NCI-H460 (cell line): Measurements from ENCODE around the gene EZR. TPM values are rescaled to one million over a fixed set of nuclear protein-coding genes. Genes with fewer than 3 reads are reported as not detected.
A peak's percentile ranks its signal among the peaks of the same experiment; 100 is the strongest.

Source experiments
- DNase-seq: peaks from one replicate; pipeline ENCODE4 v3.0.0-alpha.2; 2016; ENCODE audit warnings: low read depth; ENCODE audit errors: extremely low read depth
- small RNA-seq, 2 experiments: library from RNA; depleted of rRNA; stranded (forward); fragments of <200 nt; gene quantifications; one replicate each; pipeline ENCODE3, GENCODE V24; 2014
- total RNA-seq: library from RNA; depleted of rRNA; stranded (reverse); fragments of >200 nt; shearing (Covaris generic); gene quantifications from 2 replicates; pipeline ENCODE4 v1.2.3, GENCODE V29; 2014; rRNA removed

Gene EZR
- total RNA-seq, 1 experiment from 2014 or later: 231 TPM

DNA sequence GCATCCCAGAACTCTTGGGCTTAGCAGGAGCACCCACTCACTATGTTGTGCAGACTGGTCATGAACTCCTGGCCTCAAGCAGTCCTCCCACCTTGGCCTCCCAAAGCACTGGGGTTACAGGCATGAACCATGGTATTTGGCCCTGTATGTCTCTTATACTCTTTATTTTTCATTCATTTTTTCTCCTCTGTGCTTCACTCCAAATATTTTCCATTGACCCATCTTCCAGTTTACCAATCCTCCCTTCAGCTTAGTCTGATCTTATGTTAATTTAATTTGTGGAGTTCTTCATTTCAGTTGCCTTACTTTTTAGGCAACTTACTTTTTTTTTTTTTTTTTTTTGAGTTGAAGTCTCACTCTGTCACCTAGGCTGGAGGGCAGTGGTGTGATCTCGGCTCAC, 79.5 kb downstream of the EZR start:
- DNase-seq: no peak

- DNase-seq: no peak
Measured at GRCh38 chr6:158737710-158738615, 81.2 kb downstream of the EZR start.

DNA sequence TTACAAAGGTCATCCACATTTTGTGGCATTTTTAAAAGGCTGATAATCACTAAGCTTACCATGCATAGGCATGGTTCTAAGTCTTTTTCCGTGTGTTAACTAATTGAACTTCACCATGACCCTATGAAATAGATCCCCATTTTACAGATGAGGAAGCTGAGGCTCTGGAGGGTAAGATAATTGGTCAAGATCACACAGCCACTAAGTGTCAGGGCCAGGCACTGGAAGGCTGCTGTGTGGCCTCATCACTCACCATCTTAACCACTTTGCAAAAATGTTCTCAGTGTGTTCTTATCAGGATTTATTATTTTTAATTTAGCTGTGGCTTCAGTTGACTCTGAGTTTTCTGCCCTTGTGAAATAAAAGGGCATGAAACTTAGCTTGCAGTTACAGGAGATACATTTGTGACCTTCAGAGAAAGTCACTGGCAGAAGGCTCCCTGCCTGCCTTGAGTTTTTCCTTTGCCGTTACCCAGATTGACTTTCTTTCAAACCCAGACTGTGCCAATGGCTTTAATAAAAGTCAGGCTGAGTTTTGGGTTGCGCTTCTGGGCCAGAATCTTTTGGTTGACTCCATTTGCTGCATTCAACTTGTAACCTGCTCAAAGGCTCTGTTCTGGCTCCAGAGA, 82.0 kb downstream of the EZR start:
- DNase-seq: no peak

DNA sequence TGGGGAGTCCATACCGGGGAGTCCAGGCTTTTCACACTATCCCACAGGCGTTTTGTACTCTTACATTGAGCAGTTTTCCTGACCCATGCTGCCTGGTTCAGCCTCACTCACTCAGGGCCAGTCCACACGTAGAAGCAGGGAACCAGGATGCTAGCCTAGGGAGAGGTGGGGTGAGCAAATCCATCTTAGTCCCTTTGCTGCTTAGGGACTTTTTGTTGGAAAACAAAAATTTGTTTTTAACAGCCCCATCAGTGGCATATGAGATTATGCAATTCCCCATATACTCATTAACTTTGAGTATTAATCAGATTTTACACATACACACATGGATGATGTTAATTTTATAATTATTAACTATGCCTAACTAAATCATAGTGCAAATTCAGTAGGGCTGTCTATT, 84.2 kb downstream of the EZR start:
- DNase-seq: no peak

GRCh38 chr6:158730541-158730907, 88.6 kb downstream of the EZR start:
- no peak for DNase-seq

DNA sequence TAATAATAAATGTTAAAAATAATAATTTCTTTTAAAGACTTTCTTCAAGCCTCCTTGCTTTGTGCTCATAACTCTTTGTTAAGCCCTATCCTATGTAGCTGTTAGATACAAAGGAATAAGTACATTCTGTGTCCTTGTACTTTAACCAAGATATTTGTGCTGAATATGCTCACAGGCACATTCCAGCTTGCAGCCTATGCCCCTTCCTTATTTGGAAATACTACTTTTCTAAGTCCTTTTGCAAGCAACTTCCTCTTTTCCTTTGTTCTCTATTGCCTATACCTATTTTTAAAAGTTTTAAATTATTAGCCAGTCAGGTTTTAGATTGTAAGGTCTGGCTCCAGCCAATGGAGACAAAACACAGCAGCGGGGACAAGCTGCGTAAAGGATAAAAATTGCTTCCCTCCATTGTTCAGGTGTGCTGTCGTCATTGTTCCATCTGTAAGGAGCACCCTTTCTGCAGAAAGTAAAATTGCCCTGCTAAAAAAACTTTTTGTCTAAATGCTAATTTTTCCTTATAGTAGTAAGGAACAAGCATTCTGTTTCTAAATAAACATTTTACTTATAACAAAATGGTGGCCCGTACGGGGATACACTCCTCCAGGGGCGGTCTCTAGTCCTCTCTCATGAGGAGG, 89.1 kb downstream of the EZR start:
- no peak for DNase-seq

- no peak for DNase-seq
Measured at GRCh38 chr6:158725704-158726103, 93.5 kb downstream of the EZR start.

DNA sequence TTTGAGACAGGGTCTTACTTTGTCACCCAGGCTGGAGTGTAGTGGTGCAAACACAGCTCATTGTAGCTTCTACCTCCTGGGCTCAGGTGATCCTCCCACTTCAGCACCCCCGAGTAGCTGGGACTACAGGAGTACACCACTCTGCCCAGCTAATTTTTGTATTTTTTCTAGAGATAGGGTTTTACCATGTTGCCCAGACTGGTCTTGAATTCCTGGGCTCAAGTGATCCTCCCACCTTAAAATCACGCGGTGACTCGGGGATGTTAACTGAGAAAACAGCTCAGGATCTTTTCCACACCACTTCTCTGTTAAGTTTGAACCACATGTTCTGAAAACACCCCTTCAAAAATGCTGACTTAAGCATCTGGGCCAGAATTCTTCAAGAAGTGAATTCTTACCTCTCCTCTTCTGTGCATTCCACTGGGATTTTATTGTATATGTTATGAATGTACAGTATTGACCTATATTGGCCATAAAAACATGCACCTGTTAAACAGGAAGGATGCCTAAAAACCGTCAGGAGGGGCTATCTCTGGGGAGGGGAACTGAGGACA, 96.9 kb downstream of the EZR start:
- DNase-seq: no peak

DNA sequence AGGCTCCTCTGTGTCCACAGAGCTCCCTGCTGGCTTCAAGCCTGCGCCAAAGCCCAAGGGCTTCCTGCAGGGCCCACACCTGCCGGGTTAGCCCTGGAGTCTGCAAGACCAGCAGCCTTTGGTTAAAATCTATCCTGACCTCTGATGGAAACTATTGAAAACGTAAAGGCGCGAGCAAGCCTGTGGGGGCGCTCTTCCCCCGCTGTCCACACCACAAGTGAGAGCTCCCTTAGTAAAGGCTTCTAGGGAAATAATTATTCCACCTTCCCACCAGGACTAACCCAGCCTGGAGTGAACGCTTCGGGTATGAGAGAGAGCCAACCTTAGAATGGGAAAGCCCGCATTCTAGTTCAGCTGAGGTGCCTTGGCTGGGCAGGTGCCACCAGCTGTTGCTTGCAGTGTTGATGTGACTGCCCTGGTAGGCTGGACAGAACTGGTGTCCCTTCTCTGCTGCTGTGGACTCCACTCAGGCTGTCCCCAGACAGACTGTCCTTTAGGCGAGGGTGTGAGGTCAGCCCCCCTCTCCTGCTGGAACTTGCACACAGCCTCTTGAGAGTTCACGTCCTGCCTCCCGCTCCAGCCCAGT, 100.6 kb downstream of the EZR start:
- DNase-seq: peak; percentile 15

GRCh38 chr6:158717341-158718330, 101.5 kb downstream of the EZR start:
- no peak for DNase-seq

Small RNA genes within 50 kb of the gene (small RNA-seq; reads per million reads assigned to genes)
- 0 reads per million in 2 experiments for gene MIR3918

Other genes with a start within 250 kb of the EZR start
- gene DYNLT1, start 174.6 kb downstream of the EZR start, total RNA-seq: 55.7 and 66.9 TPM in 2 replicates
- gene SYTL3, start 169.3 kb downstream of the EZR start, total RNA-seq: 0.46 and 0.52 TPM in 2 replicates
- 1.9 and 3.6 TPM in 2 replicates for gene RSPH3, start 180.8 kb upstream of the EZR start, total RNA-seq
- not detected in 2 replicates for gene TAGAP, start 225.6 kb upstream of the EZR start, total RNA-seq